ENCODE measurements around the gene FAU. TPM values are rescaled to one million over a fixed set of nuclear protein-coding genes. Genes with fewer than 3 reads are reported as not detected.

Gene FAU
- total and polyA plus RNA-seq, 2 of the 13 experiments (the other 11 are each of a cell fraction or from before 2014, with no cell fraction given), result 374 to 869 TPM

- 0 out of 2 replicates have a peak, but pooled peaks have one; percentile 13 for TF ChIP-seq MNT (IDR thresholded peaks at IDR 0.05)
Observed at GRCh38 chr11:65111159-65111743, 10.7 kb downstream of the FAU start (continued).

- Histone ChIP-seq H3K79me2 (ENCODE audit: insufficient read depth, low read length) (peaks cover 7% of the 10 kb centered on the region), H3K27ac (ENCODE audit: extremely low read length, insufficient read depth, low read length) (peak overlapping the region; percentile 60), H3K27me3 (ENCODE audit: control insufficient read depth in 1 of 2, insufficient read depth in 2 of 2, low read length in 2 of 2) (no peaks in the 10 kb centered on the region), H3K9ac (ENCODE audit: insufficient read depth, low read depth, low read length) (peak overlapping the region; percentile 45; the same call in 1 of the 2 replicates), H3K4me3 (replicated peaks in 1 of 3; ENCODE audit: insufficient read depth in 1 of 3, low read depth in 2 of 3, low read length in 3 of 3) (peak overlapping the region; percentile 22 to 95 (median 40)), H2AFZ (ENCODE audit: low read length) (no peak overlapping the region), H3K9me3 (ENCODE audit: low read length) (no peaks in the 10 kb centered on the region), H3K4me1 (ENCODE audit: insufficient read depth, low read length) (peaks cover 24% of the 10 kb centered on the region), H3K36me3 (replicated peaks in 1 of 2; ENCODE audit: control insufficient read depth in 1 of 2, insufficient read depth in 2 of 2, low read length in 2 of 2) (peaks cover 6 to 21% of the 10 kb centered on the region in 2 experiments; a peak in 4 of 5 replicates), H3K4me2 (ENCODE audit: low read depth, low read length) (peak overlapping the region; percentile 82), H4K20me1 (ENCODE audit: insufficient read depth, low read length) (no peaks in the 10 kb centered on the region)
- peak; percentile 74 for FAIRE-seq
- ChIA-PET POLR2A (interaction anchor here (0.8 to 5.0 kb wide), 18 partner anchors 9 to 332 kb away, joined by 3 to 86 read pairs (median 8); partner anchors contain the start of genes BATF2, CAPN1, DPF2 and FAU), CTCF (ENCODE audit: low intra/inter-chr PET ratio, low total read pairs) (interaction anchor here (0.6 to 1.5 kb wide), 3 partner anchors 70 to 143 kb away, joined by 3 to 9 read pairs (median 4); partner anchors contain the start of gene ARL2)
- peak; percentile 24 for ATAC-seq
- BruUV-seq (replicated peaks), result no TSS peak
- 0% methylated on average over 7 of the region's 18 CpGs for WGBS (ENCODE audit: low lambda C conversion rate)
- peak; percentile 68 for DNase-seq (ENCODE audit: low spot score)
- in situ Hi-C loops (cut with HindIII; ENCODE audit: extremely low pct_ligation_motif_present, low pct_unique_long_range_greater_than_20kb), result loop anchor here (5.0 kb wide), 1 partner anchor 72 kb away; the partner anchor contains the start of gene CAPN1
- intact Hi-C loops (cut with micrococcal nuclease; ENCODE audit: unreplicated experiment), result loop anchor here (2.0 kb wide), 1 partner anchor 14 kb away; the partner anchor contains the start of gene VPS51
- TF ChIP-seq NFKB2 (CRISPR knock-in tag; IDR thresholded peaks at IDR 0.05; ENCODE audit: borderline replicate concordance), result no peak
- no peak for TF ChIP-seq MTA3 (CRISPR knock-in tag; IDR thresholded peaks at IDR 0.05)
- no peak for TF ChIP-seq FOXK2 (IDR thresholded peaks at IDR 0.05)
- TF ChIP-seq ZNF510 (CRISPR knock-in tag; IDR thresholded peaks at IDR 0.05; ENCODE audit: low read depth), result no peak
- no peak for TF ChIP-seq ZSCAN5A (CRISPR knock-in tag; IDR thresholded peaks at IDR 0.05; ENCODE audit: borderline replicate concordance)
- TF ChIP-seq LCORL (IDR thresholded peaks at IDR 0.05), result no peak
- TF ChIP-seq LCORL (CRISPR knock-in tag; IDR thresholded peaks at IDR 0.05), result peak; percentile 46; the same call in 1 of the 2 replicates
- no peak for TF ChIP-seq ATF4 (CRISPR knock-in tag; IDR thresholded peaks at IDR 0.05)
- no peak for TF ChIP-seq ZNF660 (CRISPR knock-in tag; IDR thresholded peaks at IDR 0.05; ENCODE audit: borderline replicate concordance, low read depth)
- TF ChIP-seq MEIS2 (CRISPR knock-in tag; IDR thresholded peaks at IDR 0.05), result no peak
- TF ChIP-seq ZNF280D (CRISPR knock-in tag; IDR thresholded peaks at IDR 0.05), result no peak
- no peak for TF ChIP-seq ZNF704 (CRISPR knock-in tag; IDR thresholded peaks at IDR 0.05; ENCODE audit: borderline replicate concordance)
Observed at GRCh38 chr11:65110354-65110861, 11.5 kb downstream of the FAU start.

Measured in HepG2 (cell line).